ENCODE data around the gene FKBP3. TPM values are rescaled to one million over a fixed set of nuclear protein-coding genes. Genes with fewer than 3 reads are reported as not detected.
"Not testable (repeated sequence)": the region's sequence is repeated elsewhere in the genome, so short reads cannot be mapped to it uniquely, and the experiment has no call there.

FKBP3 gene
- total RNA-seq, 2 donors from 2014 or later: 52.5 to 80.5 TPM

GRCh38 chr14:45089813-45090212 lies 44.5 kb downstream of the FKBP3 start:
- peak; percentile 99 for ATAC-seq (replicated peaks)
- Mint-ChIP-seq H3K36me3 (ENCODE audit: low read depth) (peaks cover 94% of the 10 kb centered on the region), H3K4me1 (peaks cover 58% of the 10 kb centered on the region), H3K4me3 (peak overlapping the region; percentile 94), H3K9me3 (no peaks in the 10 kb centered on the region), H3K27ac (peak overlapping the region; percentile 91), H3K27me3 (no peaks in the 10 kb centered on the region)

- peaks cover 37% of the 10 kb centered on the region for H3K4me1 Mint-ChIP-seq
- H3K27me3 Mint-ChIP-seq: no peaks in the 10 kb centered on the region
- peak overlapping the region; percentile 94 for H3K4me3 Mint-ChIP-seq
- H3K27ac Mint-ChIP-seq: peak overlapping the region; percentile 96
- H3K9me3 Mint-ChIP-seq: no peaks in the 10 kb centered on the region
- no peak for ATAC-seq (replicated peaks)
- peaks cover 59% of the 10 kb centered on the region for H3K36me3 Mint-ChIP-seq (ENCODE audit: low read depth)
Observed at GRCh38 chr14:45084946-45085346, 49.3 kb downstream of the FKBP3 start.

DNA sequence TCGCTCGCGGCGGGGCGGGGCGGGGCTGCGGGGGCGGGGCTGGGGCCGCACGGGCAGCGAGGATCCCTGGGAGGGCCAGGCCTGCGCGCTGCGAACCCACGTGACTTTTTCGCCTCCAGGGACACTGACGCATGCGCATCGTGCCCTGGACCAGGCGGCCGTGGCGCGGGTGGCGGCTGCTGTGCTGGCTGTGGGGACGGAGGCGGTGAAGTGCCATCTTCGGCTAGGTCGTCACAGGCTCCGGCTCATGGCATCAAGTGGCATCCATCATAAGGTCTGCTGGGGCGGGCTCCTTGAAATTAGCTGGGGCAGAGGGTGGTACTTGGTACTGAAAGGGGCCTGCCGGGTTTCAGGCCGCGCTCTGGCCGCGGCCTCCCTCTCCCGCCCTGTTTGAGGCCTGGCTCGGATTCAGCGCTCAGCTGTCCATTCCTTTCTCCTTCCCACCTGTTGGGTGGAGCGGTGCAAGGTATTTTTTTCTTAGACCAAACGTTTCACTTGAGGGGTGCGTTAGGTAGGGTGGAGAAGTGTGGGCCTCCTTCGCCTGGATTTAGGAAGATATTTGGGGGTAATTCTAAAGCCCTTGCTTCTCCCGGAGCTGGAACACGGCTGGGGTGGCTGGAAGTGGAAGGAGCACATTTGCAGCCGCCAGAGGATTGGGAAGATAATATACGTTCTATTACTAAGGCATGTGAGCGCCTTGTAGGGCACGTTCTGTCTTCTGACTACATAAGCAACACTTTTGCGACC lies 50.1 kb downstream of the FKBP3 start, which contains the start of gene PRPF39:
Gene PRPF39 (plus strand): TSS at position 141 of the 747 bp plus-strand sequence. CDS start 11,124 bp downstream, outside the sequence.
- Mint-ChIP-seq H3K4me3 (peak within 1 kb of the TSS; percentile 94), H3K9me3 (no peaks in the 10 kb centered on the region), H3K36me3 (ENCODE audit: low read depth) (peaks cover 51% of the 10 kb centered on the region), H3K4me1 (peaks cover 29% of the 10 kb centered on the region), H3K27me3 (no peaks in the 10 kb centered on the region), H3K27ac (peak within 1 kb of the TSS; percentile 96)
- peak; percentile 97 for ATAC-seq (replicated peaks)

- Mint-ChIP-seq H3K4me3 (peak overlapping the region; percentile 94), H3K27ac (peak overlapping the region; percentile 96), H3K9me3 (no peaks in the 10 kb centered on the region), H3K36me3 (ENCODE audit: low read depth) (peaks cover 46% of the 10 kb centered on the region), H3K4me1 (peaks cover 25% of the 10 kb centered on the region), H3K27me3 (no peaks in the 10 kb centered on the region)
- ATAC-seq (replicated peaks): no peak
Observed at GRCh38 chr14:45083617-45083975, 50.7 kb downstream of the FKBP3 start.

DNA sequence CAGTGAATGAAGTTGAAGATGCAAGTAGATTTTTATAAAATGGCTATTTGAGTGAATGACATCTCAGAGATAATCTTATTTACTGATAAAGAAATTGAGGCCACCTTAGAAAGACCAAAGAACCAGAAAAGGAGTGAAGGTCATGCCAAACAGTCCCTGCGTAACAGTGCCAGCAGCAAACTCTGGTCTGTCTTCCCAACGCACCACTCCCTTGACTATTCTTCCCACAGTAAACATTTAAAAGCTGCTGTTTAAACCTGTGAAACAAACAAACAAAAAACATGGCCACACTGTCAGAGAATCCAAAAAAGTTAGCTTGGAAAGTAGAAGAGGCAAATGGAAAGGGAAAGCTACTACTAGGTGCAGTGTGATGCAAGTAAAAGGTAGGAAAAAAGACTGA lies 51.9 kb downstream of the FKBP3 start:
- H3K27me3 Mint-ChIP-seq: no peaks in the 10 kb centered on the region
- H3K36me3 Mint-ChIP-seq (ENCODE audit: low read depth): peaks cover 34% of the 10 kb centered on the region
- peak overlapping the region; percentile 16 for H3K4me3 Mint-ChIP-seq
- H3K4me1 Mint-ChIP-seq: peaks cover 16% of the 10 kb centered on the region
- no peaks in the 10 kb centered on the region for H3K9me3 Mint-ChIP-seq
- H3K27ac Mint-ChIP-seq: peak overlapping the region; percentile 29
- no peak for ATAC-seq (replicated peaks)

DNA sequence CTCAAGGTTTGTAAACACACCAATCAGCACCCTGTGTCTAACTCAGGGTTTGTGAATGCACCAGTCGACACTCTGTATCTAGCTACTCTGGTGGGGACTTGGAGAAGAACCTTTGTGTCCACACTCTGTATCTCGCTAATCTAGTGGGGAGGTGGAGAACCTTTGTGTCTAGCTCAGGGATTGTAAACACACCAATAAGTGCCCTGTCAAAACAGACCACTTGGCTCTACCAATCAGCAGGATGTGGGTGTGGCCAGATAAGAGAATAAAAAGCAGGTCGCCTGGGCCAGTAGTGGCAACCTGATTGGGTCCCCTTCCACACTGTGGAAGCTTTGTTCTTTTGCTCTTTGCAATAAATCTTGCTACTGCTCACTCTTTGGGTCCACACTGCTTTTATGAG lies 53.2 kb downstream of the FKBP3 start:
- H3K4me3 Mint-ChIP-seq; H3K9me3 Mint-ChIP-seq; H3K4me1 Mint-ChIP-seq; H3K27me3 Mint-ChIP-seq; H3K27ac Mint-ChIP-seq; ATAC-seq (replicated peaks): not testable (repeated sequence)
- H3K36me3 Mint-ChIP-seq (ENCODE audit: low read depth): peaks cover 21% of the 10 kb centered on the region

DNA sequence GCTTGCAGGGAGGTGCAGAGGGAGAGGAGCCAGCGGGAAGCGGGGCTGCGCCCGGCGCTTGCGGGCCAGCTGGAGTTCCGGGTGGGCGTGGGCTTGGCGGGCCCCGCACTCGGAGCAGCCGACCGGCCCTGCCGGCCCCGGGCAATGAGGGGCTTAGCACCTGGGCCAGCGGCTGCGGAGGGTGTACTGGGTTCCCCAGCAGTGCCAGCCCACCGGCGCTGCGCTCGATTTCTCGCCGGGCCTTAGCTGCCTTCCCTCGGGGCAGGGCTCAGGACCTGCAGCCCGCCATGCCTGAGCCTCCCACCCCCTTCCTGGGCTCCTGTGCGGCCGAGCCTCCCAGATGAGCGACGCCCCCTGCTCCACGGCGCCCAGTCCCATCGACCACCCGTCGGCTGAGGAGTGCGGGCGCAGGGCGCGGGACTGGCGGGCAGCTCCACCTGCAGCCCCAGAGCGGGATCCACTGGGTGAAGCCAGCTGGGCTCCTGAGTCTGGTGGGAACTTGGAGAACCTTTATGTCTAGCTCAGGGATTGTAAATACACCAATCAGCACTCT lies 53.8 kb downstream of the FKBP3 start:
- not testable (repeated sequence) for ATAC-seq (replicated peaks); H3K4me3 Mint-ChIP-seq; H3K9me3 Mint-ChIP-seq; H3K27me3 Mint-ChIP-seq; H3K27ac Mint-ChIP-seq; H3K4me1 Mint-ChIP-seq
- H3K36me3 Mint-ChIP-seq (ENCODE audit: low read depth): peaks cover 15% of the 10 kb centered on the region

- Mint-ChIP-seq H3K4me3 (no peak overlapping the region), H3K4me1 (peaks cover 3% of the 10 kb centered on the region), H3K36me3 (ENCODE audit: low read depth) (no peaks in the 10 kb centered on the region), H3K27ac (no peak overlapping the region), H3K27me3 (no peaks in the 10 kb centered on the region), H3K9me3 (no peaks in the 10 kb centered on the region)
- ATAC-seq (replicated peaks): no peak
Observed at GRCh38 chr14:45078323-45078722, 56.0 kb downstream of the FKBP3 start.

- H3K4me3 Mint-ChIP-seq: no peak overlapping the region
Observed at GRCh38 chr14:45073231-45073879, 60.9 kb downstream of the FKBP3 start.

GRCh38 chr14:45072126-45072525 lies 62.2 kb downstream of the FKBP3 start:
- Mint-ChIP-seq H3K4me1 (no peaks in the 10 kb centered on the region), H3K36me3 (ENCODE audit: low read depth) (no peaks in the 10 kb centered on the region), H3K9me3 (no peaks in the 10 kb centered on the region), H3K27ac (no peak overlapping the region), H3K27me3 (no peaks in the 10 kb centered on the region), H3K4me3 (no peak overlapping the region)
- ATAC-seq (replicated peaks): no peak

More at GRCh38 chr14:45073231-45073879, 60.9 kb downstream of the FKBP3 start:
- Mint-ChIP-seq H3K36me3 (ENCODE audit: low read depth) (no peaks in the 10 kb centered on the region), H3K27me3 (no peaks in the 10 kb centered on the region), H3K4me1 (no peaks in the 10 kb centered on the region), H3K27ac (no peak overlapping the region), H3K9me3 (no peaks in the 10 kb centered on the region)
- no peak for ATAC-seq (replicated peaks)

DNA sequence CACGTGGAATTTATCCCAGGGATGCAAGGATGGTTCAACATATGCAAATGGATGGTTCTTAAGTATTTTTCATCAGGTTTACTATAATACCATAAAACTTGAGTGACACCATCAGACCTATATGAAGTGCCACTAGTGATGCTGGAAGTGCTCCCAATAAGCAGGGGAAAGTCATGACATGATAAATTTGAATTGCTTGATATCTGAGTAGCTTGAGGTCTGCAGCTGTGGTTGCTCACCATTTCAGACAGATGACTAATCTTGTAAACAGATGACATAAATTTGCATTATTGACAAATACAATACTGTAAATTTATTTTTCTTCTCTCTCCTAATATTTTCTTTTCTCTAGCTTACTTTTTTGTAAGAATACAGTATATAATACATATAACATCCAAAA lies 64.1 kb downstream of the FKBP3 start:
- Mint-ChIP-seq H3K27ac (no peak overlapping the region), H3K4me3 (no peak overlapping the region), H3K9me3 (no peaks in the 10 kb centered on the region), H3K36me3 (ENCODE audit: low read depth) (no peaks in the 10 kb centered on the region), H3K4me1 (no peaks in the 10 kb centered on the region), H3K27me3 (no peaks in the 10 kb centered on the region)
- ATAC-seq (replicated peaks): no peak

DNA sequence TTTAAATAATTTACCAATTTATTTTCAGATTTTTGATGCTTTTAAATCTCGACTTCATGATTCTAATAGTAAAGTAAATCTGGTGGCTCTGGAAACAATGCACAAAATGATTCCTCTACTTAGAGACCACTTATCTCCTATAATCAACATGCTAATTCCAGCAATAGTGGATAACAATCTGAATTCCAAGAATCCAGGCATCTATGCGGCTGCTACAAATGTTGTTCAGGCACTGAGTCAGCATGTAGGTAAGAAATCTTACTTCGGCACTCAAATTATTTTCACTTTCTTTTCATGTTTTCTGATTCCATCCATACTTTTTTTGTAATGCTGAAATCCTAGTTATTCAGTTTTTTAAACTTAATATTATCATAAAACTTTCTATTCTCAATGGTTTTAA lies 65.9 kb downstream of the FKBP3 start:
- H3K36me3 Mint-ChIP-seq (ENCODE audit: low read depth): no peaks in the 10 kb centered on the region
- no peaks in the 10 kb centered on the region for H3K4me1 Mint-ChIP-seq
- no peak overlapping the region for H3K4me3 Mint-ChIP-seq
- ATAC-seq (replicated peaks): no peak
- no peaks in the 10 kb centered on the region for H3K27me3 Mint-ChIP-seq
- no peak overlapping the region for H3K27ac Mint-ChIP-seq
- no peaks in the 10 kb centered on the region for H3K9me3 Mint-ChIP-seq

GRCh38 chr14:45066667-45067066 lies 67.6 kb downstream of the FKBP3 start:
- Mint-ChIP-seq H3K4me3 (no peak overlapping the region), H3K9me3 (no peaks in the 10 kb centered on the region), H3K36me3 (ENCODE audit: low read depth) (no peaks in the 10 kb centered on the region), H3K4me1 (no peaks in the 10 kb centered on the region), H3K27ac (no peak overlapping the region), H3K27me3 (no peaks in the 10 kb centered on the region)
- ATAC-seq (replicated peaks): no peak

DNA sequence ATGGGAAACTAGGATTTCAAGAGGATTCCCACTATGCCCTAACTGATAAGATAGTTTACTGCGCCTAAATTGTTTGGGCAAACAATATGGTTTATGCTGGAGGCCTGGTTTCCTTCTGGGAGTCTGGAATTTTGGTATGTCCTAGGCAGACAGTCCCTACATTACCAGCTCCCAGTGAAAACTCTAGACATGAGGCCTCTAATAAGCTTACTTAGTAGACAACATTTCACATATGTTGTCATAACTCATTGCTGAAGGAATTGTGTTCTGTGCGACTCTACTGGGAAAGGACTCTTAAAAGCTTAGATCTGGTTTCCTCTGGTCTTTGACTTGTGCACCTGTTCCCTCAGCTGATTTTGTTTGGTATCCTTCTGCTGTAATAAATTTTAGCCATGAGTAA lies 68.3 kb downstream of the FKBP3 start:
- H3K27ac Mint-ChIP-seq: no peak overlapping the region
- H3K36me3 Mint-ChIP-seq (ENCODE audit: low read depth): no peaks in the 10 kb centered on the region
- H3K9me3 Mint-ChIP-seq: no peaks in the 10 kb centered on the region
- H3K4me1 Mint-ChIP-seq: no peaks in the 10 kb centered on the region
- no peak overlapping the region for H3K4me3 Mint-ChIP-seq
- H3K27me3 Mint-ChIP-seq: no peaks in the 10 kb centered on the region
- no peak for ATAC-seq (replicated peaks)

Data from activated T-helper 17 cell treated with anti-CD3 and anti-CD28 coated beads, Interleukin-2, amount 50 U/mL, for 72 hours (primary cell).